HG02884 (cell line): ENCODE data around the gene SLC3A2.

Source experiments
- ATAC-seq: cut with Tn5 transposase; IDR thresholded peaks from one replicate; pipeline ENCODE4 v1.9.1; 2021; ENCODE audit warnings: mild to moderate bottlenecking, moderate library complexity; ENCODE audit not compliant: unreplicated experiment

Gene SLC3A2

GRCh38 chr11:62909107-62909894 lies 28.6 kb downstream of the SLC3A2 start:
- no peak for ATAC-seq

GRCh38 chr11:62910141-62910882 lies 29.6 kb downstream of the SLC3A2 start:
- no peak for ATAC-seq

GRCh38 chr11:62911137-62912130 lies 30.7 kb downstream of the SLC3A2 start:
- ATAC-seq: no peak

- no peak for ATAC-seq
These were observed 31.6 kb downstream of the SLC3A2 start for GRCh38 chr11:62912268-62912667.

GRCh38 chr11:62914416-62914815 lies 33.7 kb downstream of the SLC3A2 start:
- no peak for ATAC-seq

- no peak for ATAC-seq
These were observed 37.3 kb downstream of the SLC3A2 start for GRCh38 chr11:62917906-62918502.

- ATAC-seq: no peak
These were observed 37.8 kb downstream of the SLC3A2 start for GRCh38 chr11:62918531-62918930.

GRCh38 chr11:62919476-62919875 lies 38.8 kb downstream of the SLC3A2 start:
- no peak for ATAC-seq

GRCh38 chr11:62919898-62920640 lies 39.4 kb downstream of the SLC3A2 start:
- ATAC-seq: no peak

- ATAC-seq: no peak
These were observed 40.5 kb downstream of the SLC3A2 start, which contains the start of gene CHRM1 for GRCh38 chr11:62921201-62921572. Gene CHRM1, minus strand, starts transcription at chr11:62921363. Its CDS starts 10,263 bp downstream, at chr11:62911100.

- ATAC-seq: no peak
These were observed 41.0 kb downstream of the SLC3A2 start for GRCh38 chr11:62921573-62922188.

- no peak for ATAC-seq
These were observed 41.5 kb downstream of the SLC3A2 start for GRCh38 chr11:62922189-62922589.

GRCh38 chr11:62922653-62923431 lies 42.1 kb downstream of the SLC3A2 start:
- no peak for ATAC-seq

- no peak for ATAC-seq
These were observed 43.1 kb downstream of the SLC3A2 start for GRCh38 chr11:62923601-62924411.

- ATAC-seq: no peak
These were observed 44.6 kb downstream of the SLC3A2 start for GRCh38 chr11:62925308-62925707.

GRCh38 chr11:62925745-62926679 lies 45.3 kb downstream of the SLC3A2 start:
- no peak for ATAC-seq
